Measurements from ENCODE around the gene KLC4.

The KLC4 gene

GRCh38 chr6:43050981-43051380 is 8.4 kb upstream of the KLC4 start:
- Mint-ChIP-seq H3K27me3 (no peaks in the 10 kb centered on the region), H3K27ac (peak overlapping the region; percentile 68), H3K4me1 (ENCODE audit: low read depth) (peaks cover 29% of the 10 kb centered on the region), H3K9me3 (ENCODE audit: low read depth) (no peaks in the 10 kb centered on the region), H3K36me3 (peaks cover 2% of the 10 kb centered on the region), H3K4me3 (no peak overlapping the region)

GRCh38 chr6:43052225-43052841 is 7.1 kb upstream of the KLC4 start:
- Mint-ChIP-seq H3K4me1 (ENCODE audit: low read depth) (peaks cover 33% of the 10 kb centered on the region), H3K27me3 (no peaks in the 10 kb centered on the region), H3K27ac (peak overlapping the region; percentile 94), H3K36me3 (peaks cover 2% of the 10 kb centered on the region), H3K4me3 (peak overlapping the region; percentile 95), H3K9me3 (ENCODE audit: low read depth) (no peaks in the 10 kb centered on the region)

- Mint-ChIP-seq H3K27me3 (no peaks in the 10 kb centered on the region), H3K9me3 (ENCODE audit: low read depth) (no peaks in the 10 kb centered on the region), H3K36me3 (peaks cover 2% of the 10 kb centered on the region), H3K27ac (peak overlapping the region; percentile 94), H3K4me1 (ENCODE audit: low read depth) (peaks cover 38% of the 10 kb centered on the region), H3K4me3 (peak overlapping the region; percentile 95)
These were observed 6.4 kb upstream of the KLC4 start for GRCh38 chr6:43052842-43053544.

- Mint-ChIP-seq H3K27me3 (no peaks in the 10 kb centered on the region), H3K4me1 (ENCODE audit: low read depth) (peaks cover 44% of the 10 kb centered on the region), H3K9me3 (ENCODE audit: low read depth) (no peaks in the 10 kb centered on the region), H3K4me3 (peak within 1 kb of the TSS; percentile 95), H3K36me3 (peaks cover 2% of the 10 kb centered on the region), H3K27ac (peak within 1 kb of the TSS; percentile 94)
These were observed 5.8 kb upstream of the KLC4 start, which contains the start of gene CUL7 for GRCh38 chr6:43053545-43054205. Gene CUL7 (minus strand): TSS chr6:43053851. CDS start chr6:43052788, 1,063 bp downstream.

- no peaks in the 10 kb centered on the region for H3K9me3 Mint-ChIP-seq (ENCODE audit: low read depth)
- H3K4me3 Mint-ChIP-seq, result peak overlapping the region; percentile 95
- no peaks in the 10 kb centered on the region for H3K27me3 Mint-ChIP-seq
- H3K27ac Mint-ChIP-seq, result peak overlapping the region; percentile 91
- H3K36me3 Mint-ChIP-seq, result peaks cover 2% of the 10 kb centered on the region
- peaks cover 46% of the 10 kb centered on the region for H3K4me1 Mint-ChIP-seq (ENCODE audit: low read depth)
These were observed 5.1 kb upstream of the KLC4 start for GRCh38 chr6:43054206-43054943.

- Mint-ChIP-seq H3K27ac (no peak overlapping the region), H3K4me1 (ENCODE audit: low read depth) (peaks cover 57% of the 10 kb centered on the region), H3K9me3 (ENCODE audit: low read depth) (no peaks in the 10 kb centered on the region), H3K27me3 (no peaks in the 10 kb centered on the region), H3K36me3 (peaks cover 2% of the 10 kb centered on the region), H3K4me3 (peak overlapping the region; percentile 52)
These were observed 3.5 kb upstream of the KLC4 start for GRCh38 chr6:43055966-43056365.

- H3K27me3 Mint-ChIP-seq, result no peaks in the 10 kb centered on the region
- H3K9me3 Mint-ChIP-seq (ENCODE audit: low read depth), result no peaks in the 10 kb centered on the region
- peaks cover 49% of the 10 kb centered on the region for H3K4me1 Mint-ChIP-seq (ENCODE audit: low read depth)
- H3K27ac Mint-ChIP-seq, result peak overlapping the region; percentile 99
- peak overlapping the region; percentile 97 for H3K4me3 Mint-ChIP-seq
- H3K36me3 Mint-ChIP-seq, result peaks cover 2% of the 10 kb centered on the region
These were observed 900 bp upstream of the KLC4 start for GRCh38 chr6:43058531-43058930.

- no peaks in the 10 kb centered on the region for H3K9me3 Mint-ChIP-seq (ENCODE audit: low read depth)
- H3K36me3 Mint-ChIP-seq, result peaks cover 11% of the 10 kb centered on the region
- H3K4me1 Mint-ChIP-seq (ENCODE audit: low read depth), result peaks cover 41% of the 10 kb centered on the region
- peak overlapping the region; percentile 97 for H3K4me3 Mint-ChIP-seq
- peak overlapping the region; percentile 99 for H3K27ac Mint-ChIP-seq
- no peaks in the 10 kb centered on the region for H3K27me3 Mint-ChIP-seq
These were observed 763 bp downstream of the KLC4 start for GRCh38 chr6:43060034-43060754.

- Mint-ChIP-seq H3K27me3 (no peaks in the 10 kb centered on the region), H3K27ac (peak overlapping the region; percentile 80), H3K4me3 (peak overlapping the region; percentile 97), H3K36me3 (peaks cover 11% of the 10 kb centered on the region), H3K9me3 (ENCODE audit: low read depth) (no peaks in the 10 kb centered on the region), H3K4me1 (ENCODE audit: low read depth) (peaks cover 40% of the 10 kb centered on the region)
These were observed 1.6 kb downstream of the KLC4 start for GRCh38 chr6:43060755-43061633.

GRCh38 chr6:43061861-43062260 is 2.4 kb downstream of the KLC4 start:
- Mint-ChIP-seq H3K27ac (no peak overlapping the region), H3K4me1 (ENCODE audit: low read depth) (peaks cover 36% of the 10 kb centered on the region), H3K36me3 (peaks cover 11% of the 10 kb centered on the region), H3K9me3 (ENCODE audit: low read depth) (no peaks in the 10 kb centered on the region), H3K27me3 (no peaks in the 10 kb centered on the region), H3K4me3 (peak overlapping the region; percentile 22)

GRCh38 chr6:43062818-43063217 is 3.4 kb downstream of the KLC4 start:
- peaks cover 11% of the 10 kb centered on the region for H3K36me3 Mint-ChIP-seq
- H3K9me3 Mint-ChIP-seq (ENCODE audit: low read depth), result no peaks in the 10 kb centered on the region
- no peak overlapping the region for H3K4me3 Mint-ChIP-seq
- no peak overlapping the region for H3K27ac Mint-ChIP-seq
- H3K27me3 Mint-ChIP-seq, result no peaks in the 10 kb centered on the region
- peaks cover 33% of the 10 kb centered on the region for H3K4me1 Mint-ChIP-seq (ENCODE audit: low read depth)

GRCh38 chr6:43070028-43070632 is 10.7 kb downstream of the KLC4 start:
- Mint-ChIP-seq H3K4me3 (no peak overlapping the region), H3K4me1 (ENCODE audit: low read depth) (no peaks in the 10 kb centered on the region), H3K27ac (no peak overlapping the region), H3K27me3 (no peaks in the 10 kb centered on the region), H3K9me3 (ENCODE audit: low read depth) (no peaks in the 10 kb centered on the region), H3K36me3 (peaks cover 18% of the 10 kb centered on the region)
